DND-41 (cell line): ENCODE results near the gene AATK.

ENCODE experiments used
- EZH2 ChIP-seq: IDR thresholded peaks from 3 replicates; pipeline ENCODE4 v1.6.1; 2012; ENCODE audit warnings: borderline replicate concordance, low read depth, mild to moderate bottlenecking, moderate library complexity, low read length, inconsistent platforms; ENCODE audit not compliant: severe bottlenecking
- TF ChIP-seq, protein P1 (sequence below): IDR thresholded peaks from 2 replicates; pipeline ENCODE4 v1.5.1; 2012; ENCODE audit warnings: borderline replicate concordance, low read length, moderate library complexity, mild to moderate bottlenecking; ENCODE audit not compliant: poor library complexity, severe bottlenecking; ENCODE audit errors: extremely low read depth

DNA sequence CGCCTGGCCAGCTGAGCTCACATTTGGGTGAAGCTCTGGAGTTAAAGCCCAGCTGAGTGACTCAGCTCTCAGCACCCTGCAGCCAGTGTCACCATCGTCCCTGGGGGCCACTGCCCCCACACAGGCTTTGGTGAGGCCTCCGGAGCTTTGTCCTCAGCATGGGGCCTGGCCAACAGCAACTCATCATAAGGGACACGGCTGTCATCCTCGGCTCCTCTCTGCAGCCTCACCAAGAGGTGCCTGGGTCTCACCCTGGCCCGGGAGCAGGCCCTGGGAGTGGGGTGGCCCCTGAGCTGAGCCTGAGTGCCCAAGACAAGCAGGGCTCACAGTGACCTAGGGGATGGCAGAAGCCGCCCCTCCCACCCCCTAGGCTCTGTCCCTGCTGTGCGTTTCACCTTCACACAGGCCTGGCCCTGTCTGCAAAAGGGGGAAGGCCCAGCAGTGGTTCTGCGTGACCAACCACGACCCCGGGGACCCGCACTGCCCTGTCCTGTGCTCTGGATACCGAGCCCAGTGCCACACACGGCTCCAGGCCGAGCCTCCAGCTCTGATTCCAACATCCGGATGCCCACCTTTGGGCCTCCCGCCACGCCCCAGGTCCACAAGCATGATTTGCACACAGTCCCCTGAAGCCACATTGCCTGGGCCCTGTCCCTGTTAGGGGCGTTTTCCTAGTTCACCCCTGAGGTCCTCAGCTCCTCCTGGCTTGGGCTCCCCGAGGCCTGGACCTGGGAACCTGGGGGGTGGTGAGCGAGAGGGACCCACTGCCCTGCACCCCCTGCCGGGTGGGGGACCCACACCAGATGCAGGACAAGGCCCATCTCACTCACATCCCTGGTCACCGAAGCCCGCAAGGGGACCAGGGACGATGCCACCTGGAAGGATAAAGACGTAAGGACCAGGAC lies 21.8 kb upstream of the AATK start:
- TF ChIP-seq, protein P1, sequence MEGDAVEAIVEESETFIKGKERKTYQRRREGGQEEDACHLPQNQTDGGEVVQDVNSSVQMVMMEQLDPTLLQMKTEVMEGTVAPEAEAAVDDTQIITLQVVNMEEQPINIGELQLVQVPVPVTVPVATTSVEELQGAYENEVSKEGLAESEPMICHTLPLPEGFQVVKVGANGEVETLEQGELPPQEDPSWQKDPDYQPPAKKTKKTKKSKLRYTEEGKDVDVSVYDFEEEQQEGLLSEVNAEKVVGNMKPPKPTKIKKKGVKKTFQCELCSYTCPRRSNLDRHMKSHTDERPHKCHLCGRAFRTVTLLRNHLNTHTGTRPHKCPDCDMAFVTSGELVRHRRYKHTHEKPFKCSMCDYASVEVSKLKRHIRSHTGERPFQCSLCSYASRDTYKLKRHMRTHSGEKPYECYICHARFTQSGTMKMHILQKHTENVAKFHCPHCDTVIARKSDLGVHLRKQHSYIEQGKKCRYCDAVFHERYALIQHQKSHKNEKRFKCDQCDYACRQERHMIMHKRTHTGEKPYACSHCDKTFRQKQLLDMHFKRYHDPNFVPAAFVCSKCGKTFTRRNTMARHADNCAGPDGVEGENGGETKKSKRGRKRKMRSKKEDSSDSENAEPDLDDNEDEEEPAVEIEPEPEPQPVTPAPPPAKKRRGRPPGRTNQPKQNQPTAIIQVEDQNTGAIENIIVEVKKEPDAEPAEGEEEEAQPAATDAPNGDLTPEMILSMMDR: no peak
- no peak for TF ChIP-seq EZH2
